Measurements from ENCODE around the gene RPA1.

DNA sequence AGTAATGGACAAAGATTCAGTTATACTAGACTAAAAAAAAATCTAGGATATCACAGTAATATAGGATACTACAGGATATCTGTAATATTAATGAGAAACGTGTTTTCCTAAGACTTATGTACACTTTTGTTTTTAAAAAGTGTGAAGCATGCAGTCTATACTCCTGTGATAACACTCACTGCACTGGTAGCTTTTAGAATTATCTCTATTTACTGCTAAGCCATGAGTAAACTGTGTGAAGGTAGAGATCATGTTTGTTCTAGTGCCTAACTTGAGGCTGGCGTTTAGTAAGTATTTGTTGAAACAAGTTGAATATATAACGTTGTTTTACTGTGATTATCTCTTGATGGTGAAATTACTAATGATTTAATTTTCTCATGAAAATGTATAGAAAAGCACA is 23.9 kb downstream of the RPA1 start:
- TF ChIP-seq CTCF (IDR thresholded peaks at IDR 0.05; ENCODE audit: insufficient read depth, low read depth, low read length) (no peak), EZH2 (IDR thresholded peaks at IDR 0.05; ENCODE audit: insufficient read depth, low read length) (no peak)

Data from astrocyte (in vitro differentiated cells and primary cell).